Measurements from ENCODE around the gene ECM1.

ECM1 gene

GRCh38 chr1:150545486-150546032 lies 37.6 kb downstream of the ECM1 start:
- DNase-seq (ENCODE audit: low read depth in 2 of 2), result no peak

DNA sequence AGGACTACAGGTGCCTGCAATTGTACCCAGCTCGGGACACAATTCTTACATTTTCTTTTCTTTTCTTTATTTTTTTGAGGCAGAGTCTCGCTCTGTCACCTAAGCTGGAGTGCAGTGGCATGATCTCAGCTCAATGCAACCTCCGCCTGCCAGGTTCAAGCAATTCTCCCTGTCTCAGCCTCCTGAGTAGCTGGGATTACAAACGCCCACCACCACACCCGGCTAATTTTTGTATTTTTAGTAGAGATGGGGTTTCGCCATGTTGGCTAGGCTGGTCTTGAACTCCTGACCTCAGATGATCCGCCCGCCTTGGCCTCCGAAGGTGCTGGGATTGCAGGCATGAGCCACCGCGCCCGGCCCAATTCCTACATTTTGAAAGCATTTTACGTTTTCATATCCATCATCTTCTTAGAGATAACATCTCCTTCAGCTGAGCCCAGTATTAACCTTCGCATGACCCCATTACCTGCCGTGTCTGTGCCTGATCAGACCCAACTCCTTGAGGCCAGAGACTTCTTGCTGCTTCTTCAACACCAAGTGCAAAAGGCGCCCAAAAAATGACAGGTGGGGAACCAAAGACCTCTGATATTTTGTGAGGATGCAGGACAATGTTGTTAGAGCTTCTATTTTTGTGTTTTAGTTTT lies 38.5 kb downstream of the ECM1 start:
- no peak for DNase-seq (ENCODE audit: low read depth in 2 of 2)

GRCh38 chr1:150548324-150548631 lies 40.4 kb downstream of the ECM1 start:
- no peak for DNase-seq (ENCODE audit: low read depth in 2 of 2)

DNA sequence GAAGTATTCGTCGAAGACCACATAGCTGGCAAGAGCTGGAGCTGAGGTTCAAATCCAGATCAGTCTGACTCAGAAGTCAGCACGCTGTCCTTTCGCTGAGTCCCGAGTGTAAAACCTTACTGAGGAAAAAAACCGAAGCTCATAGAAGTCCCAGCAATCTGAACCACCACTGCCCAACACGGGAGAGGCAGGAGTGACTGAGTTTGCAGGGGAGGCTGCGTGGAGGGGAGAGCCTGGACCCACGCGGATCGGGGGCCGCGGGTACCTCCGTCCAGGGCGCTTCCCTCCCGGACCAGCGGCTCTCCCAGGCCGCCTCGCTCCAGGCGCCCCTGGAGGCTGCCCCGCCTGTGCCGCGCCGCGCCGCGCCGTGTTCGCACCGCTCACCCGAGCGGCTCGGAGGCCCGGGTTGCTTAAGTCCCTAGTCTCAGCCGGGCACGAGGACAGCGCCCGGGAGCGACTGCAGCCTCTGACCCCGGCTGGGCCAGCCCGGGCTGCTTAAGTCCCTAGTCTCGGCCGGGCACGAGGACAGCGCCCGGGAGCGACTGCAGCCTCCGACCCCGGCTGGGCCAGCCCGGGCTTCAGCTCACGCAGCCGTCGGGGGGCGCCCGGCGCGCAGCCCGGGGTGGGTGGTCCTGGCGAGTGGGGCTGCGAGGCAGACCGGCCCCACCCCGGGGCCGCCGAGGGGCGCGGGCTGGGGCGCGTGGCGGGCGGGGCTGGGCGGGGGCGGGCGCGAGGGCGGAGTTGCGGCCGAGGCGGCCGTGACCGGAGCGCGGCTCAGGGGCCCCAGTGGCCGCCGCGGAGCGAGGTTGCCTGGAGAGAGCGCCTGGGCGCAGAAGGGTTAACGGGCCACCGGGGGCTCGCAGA lies 41.0 kb downstream of the ECM1 start, which contains the start of gene ADAMTSL4:
Gene ADAMTSL4 (plus strand): TSS at position 777 of the 864 bp plus-strand sequence. CDS start 2,881 bp downstream, outside the sequence.
- no peak for DNase-seq (ENCODE audit: low read depth in 2 of 2)

DNA sequence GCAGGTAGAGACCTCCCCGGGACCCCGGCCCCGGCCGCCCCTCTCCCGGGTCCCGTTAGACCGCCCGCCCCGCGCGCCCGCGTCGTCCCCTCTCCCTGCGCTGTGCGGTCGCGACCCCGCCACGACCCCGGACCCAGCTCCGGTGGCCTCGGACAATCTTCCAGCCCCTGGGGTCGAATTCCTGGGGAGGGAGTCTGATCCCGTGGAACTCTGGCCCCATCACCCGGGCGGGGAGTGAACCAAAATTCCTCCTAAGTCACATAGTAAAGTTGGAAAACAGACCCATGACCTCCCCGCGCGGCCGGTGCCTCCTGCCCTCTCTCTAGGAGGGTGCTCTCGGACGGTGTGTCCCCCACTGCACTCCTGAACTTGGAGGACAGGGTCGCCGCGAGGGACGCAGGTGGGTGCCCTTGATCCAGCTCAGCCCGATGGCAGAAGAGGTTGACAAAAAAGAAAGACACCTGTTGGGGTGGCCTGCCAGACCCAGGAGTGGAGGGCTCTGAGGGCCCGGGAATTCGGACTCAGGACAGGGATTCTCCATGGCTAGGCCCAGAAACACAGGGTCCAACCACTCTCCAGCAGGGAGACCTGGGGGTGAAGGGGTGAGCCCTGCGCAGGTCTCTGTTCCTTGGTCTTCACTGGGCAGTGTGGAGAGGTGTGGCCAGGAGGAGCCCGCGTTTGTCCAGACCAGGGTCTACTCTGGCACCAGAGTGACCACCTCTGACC lies 41.8 kb downstream of the ECM1 start:
- DNase-seq (ENCODE audit: low read depth in 2 of 2), result no peak

DNA sequence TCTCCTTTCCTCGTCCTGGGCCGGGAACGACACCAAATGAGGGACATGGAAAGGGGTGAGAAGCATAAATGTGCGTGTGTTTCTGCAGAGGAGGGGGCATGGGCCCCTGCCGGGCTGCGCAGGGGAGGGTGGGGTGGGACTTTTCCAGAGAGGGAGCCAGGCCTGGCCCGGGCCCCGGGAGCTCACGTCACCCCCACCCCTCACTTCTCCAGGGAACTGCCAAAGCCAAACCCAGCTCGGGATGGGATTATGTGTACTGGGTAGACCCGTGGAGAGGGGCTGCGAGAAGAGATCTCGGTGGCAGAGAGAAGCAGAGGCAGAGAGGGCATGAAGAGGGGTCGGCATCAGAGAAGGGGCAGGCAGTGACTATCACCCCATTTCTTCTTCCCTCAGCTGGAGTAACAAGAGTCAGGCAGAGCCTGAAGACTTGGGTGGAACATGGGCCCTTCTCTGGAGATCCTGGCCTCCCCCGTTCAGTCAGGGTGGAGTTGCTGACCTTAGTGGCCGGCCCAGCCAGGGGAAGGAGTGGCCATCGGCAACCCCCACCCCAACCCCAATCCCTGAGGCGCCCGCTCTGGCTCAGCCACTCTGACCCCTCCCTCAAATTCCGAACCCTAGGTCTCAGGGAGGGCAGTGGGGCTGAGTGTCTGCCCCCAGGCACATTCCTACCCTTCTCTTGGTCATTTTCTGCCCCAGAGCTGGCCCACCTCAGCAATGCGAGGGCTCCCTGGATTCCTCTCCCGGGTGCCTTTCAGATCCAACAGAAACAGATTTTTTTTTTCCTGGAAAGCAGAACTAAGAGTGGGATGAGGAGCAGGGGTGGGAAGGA lies 42.5 kb downstream of the ECM1 start:
- DNase-seq (ENCODE audit: low read depth in 2 of 2), result no peak

DNA sequence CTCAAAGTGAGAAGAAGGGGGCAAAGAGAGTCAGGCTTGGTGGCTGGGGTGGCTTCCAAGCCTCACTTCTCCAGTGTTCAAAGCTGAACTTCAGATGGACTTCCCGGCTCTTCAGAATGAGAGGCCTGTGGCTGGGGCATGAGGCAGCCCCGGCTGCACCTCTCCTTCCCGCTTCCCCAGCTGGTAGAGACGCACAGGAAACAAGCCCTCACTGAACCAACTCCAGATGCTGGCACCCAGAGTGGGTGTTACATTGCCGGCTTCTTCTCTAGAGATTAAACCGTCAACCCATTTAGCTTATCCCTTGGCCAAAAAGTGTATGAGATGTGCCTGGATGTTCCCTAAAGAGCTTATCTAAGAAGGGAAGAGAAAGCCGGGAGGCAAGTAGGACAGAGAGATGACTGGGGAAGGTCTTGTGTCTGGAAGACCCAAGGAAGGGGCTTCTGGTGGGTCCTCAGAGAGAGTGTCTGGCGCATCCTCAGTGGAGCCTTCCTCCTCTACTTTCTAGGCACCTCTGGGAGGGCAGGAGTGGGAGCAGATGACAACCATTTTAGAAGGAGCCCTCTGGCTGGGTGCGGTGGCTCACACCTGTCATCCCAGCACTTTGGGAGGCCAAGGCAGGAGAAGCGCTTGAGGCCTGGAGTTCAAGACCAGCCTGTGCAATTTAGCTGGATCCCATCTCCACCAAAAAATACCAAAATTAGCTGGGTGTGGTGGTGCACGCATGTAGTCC lies 43.3 kb downstream of the ECM1 start:
- DNase-seq (ENCODE audit: low read depth in 2 of 2), result no peak

- no peak for DNase-seq (ENCODE audit: low read depth in 2 of 2)
These were observed 43.8 kb downstream of the ECM1 start for GRCh38 chr1:150551784-150552127.

GRCh38 chr1:150552128-150552910 lies 44.4 kb downstream of the ECM1 start:
- DNase-seq (ENCODE audit: low read depth in 2 of 2), result no peak

- no peak for DNase-seq (ENCODE audit: low read depth in 2 of 2)
These were observed 45.0 kb downstream of the ECM1 start for GRCh38 chr1:150552911-150553289.

- no peak for DNase-seq (ENCODE audit: low read depth in 2 of 2)
These were observed 45.6 kb downstream of the ECM1 start for GRCh38 chr1:150553392-150554085.

DNA sequence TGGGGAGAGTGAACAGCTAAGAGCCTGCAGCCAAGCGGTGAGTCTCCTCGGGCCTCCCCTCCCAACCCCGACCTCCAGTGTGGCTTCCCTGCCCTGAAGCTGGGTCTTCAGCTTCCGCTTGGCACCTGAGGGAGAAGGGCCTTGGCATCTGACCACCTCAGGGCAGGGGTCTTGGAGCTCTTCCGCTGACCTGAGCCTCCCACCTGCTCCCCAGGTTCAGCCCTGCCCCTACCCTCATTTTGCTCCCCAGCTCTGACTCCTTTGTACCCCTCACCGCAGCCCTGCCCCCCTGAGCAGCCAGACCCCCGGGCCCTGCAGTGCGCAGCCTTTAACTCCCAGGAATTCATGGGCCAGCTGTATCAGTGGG lies 46.2 kb downstream of the ECM1 start:
- no peak for DNase-seq (ENCODE audit: low read depth in 2 of 2)

DNA sequence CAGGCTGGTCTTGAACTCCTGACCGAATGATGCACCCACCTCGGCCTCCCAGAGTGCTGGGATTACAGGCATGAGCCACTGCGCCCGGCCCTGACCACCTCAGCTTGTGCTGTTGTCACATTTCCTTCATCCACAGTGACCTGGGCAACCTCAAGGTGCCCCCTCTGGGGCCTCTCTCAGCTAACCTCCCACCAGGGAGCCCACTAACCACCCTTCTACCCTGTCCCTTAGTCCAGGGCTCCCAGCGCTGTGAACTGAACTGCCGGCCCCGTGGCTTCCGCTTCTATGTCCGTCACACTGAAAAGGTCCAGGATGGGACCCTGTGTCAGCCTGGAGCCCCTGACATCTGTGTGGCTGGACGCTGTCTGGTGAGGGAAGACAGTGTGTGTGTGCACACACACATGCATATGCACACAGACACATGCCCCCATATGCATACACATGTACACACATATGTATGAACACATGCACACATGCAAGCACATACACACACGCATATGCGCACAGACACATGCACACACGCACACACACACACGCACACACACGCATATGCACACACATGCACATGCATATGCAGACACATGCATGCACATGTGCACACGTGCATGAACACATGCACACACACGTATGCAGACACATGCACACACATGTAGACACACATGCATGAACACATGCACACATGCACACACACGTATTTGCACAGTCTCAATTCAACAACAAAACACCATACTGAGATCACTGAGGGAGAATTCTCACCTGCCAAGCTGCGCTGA lies 47.5 kb downstream of the ECM1 start:
- no peak for DNase-seq (ENCODE audit: low read depth in 2 of 2)

GRCh38 chr1:150555971-150556865 lies 48.3 kb downstream of the ECM1 start:
- DNase-seq (ENCODE audit: low read depth in 2 of 2), result no peak

DNA sequence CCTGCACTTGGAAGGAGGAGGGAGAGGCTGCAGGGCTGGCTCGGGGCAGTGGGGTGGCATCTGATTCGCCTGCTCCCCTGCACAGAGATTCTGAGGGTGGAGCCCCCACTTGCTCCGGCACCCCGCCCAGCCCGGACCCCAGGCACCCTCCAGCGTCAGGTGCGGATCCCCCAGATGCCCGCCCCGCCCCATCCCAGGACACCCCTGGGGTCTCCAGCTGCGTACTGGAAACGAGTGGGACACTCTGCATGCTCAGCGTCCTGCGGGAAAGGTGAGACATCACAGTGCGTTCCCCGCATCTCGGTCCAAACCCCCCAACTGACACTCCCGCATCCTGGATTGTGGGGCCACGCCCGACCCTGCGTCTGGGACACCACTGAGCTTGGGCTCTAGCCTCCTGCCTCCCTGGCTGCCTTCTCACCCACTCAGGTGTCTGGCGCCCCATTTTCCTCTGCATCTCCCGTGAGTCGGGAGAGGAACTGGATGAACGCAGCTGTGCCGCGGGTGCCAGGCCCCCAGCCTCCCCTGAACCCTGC lies 49.2 kb downstream of the ECM1 start:
- no peak for DNase-seq (ENCODE audit: low read depth in 2 of 2)

DNA sequence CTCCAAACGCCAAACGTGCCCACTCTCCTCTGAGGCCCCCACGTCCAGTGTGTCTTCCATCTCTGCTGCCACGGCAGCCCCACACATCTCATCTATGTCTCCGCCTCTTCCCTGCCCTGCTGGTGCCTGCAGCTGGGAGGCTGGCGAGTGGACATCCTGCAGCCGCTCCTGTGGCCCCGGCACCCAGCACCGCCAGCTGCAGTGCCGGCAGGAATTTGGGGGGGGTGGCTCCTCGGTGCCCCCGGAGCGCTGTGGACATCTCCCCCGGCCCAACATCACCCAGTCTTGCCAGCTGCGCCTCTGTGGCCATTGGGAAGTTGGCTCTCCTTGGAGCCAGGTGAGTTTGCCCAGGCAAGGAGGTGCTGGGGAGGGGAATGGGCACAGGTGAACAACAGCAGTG lies 49.9 kb downstream of the ECM1 start:
- DNase-seq (ENCODE audit: low read depth in 2 of 2), result no peak

GRCh38 chr1:150558303-150558704 lies 50.4 kb downstream of the ECM1 start:
- DNase-seq (ENCODE audit: low read depth in 2 of 2), result no peak
